NCI-H187 treated with DMSO at 0.1 percent for 48 hours (cell line): Measurements from ENCODE around the gene RNU1-3.
A peak's percentile ranks its signal among the peaks of the same experiment; 100 is the strongest.
"Not testable (repeated sequence)": the region's sequence is repeated elsewhere in the genome, so short reads cannot be mapped to it uniquely, and the experiment has no call there.

Experiments used
- DNase-seq: peaks from one replicate; lab custom pipeline; 2025; lab: John Stamatoyannopoulos, UW

RNU1-3 gene

DNA sequence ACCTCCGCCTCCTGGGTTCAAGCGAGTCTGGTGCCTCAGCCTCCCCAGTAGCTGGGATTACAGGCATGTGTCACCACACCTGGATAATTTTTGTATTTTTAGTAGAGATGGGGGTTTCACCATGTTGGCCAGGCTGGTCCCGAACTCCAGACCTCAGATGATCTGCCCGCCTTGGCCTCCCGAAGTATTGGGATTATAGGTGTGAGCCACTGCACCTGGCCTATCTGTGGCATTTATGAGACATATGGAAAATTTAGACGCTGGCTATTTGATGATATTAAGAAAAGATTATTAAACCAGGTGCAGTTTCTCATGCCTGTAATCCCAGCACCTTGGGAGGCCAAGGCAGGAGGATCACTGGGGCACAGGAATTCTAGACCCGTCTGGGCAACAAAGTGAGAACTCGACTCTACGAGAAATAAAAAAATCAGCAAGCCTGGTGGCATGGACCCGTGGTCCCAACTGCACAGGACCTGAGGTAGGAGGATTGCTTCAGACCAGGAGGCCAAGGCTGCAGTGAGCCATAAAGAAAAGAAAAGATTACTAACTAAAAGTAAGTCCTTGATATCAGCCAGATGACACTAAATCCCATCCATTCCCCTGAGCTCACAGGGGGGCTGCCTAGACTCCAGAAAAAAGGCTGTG, 30.1 kb downstream of the RNU1-3 start:
- not testable (repeated sequence) for DNase-seq

DNA sequence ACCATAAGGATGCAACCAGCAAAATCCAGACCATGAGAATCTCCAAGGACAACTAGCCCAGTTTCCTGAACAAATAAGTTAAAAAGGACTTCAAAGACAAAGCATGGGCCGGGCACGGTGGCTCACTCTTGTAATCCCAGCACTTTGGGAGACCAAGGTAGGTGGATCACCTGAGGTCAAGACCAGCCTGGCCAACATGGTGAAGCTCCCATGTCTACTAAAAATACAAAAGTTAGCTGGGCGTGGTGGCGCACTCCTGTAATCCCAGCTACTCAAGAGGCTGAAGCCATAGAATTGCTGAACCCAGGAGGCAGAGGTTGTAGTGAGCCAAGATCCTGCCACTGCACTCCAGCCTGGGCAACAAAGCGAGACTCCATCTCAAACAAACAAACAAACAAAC, 30.8 kb downstream of the RNU1-3 start:
- DNase-seq, result not testable (repeated sequence)

DNA sequence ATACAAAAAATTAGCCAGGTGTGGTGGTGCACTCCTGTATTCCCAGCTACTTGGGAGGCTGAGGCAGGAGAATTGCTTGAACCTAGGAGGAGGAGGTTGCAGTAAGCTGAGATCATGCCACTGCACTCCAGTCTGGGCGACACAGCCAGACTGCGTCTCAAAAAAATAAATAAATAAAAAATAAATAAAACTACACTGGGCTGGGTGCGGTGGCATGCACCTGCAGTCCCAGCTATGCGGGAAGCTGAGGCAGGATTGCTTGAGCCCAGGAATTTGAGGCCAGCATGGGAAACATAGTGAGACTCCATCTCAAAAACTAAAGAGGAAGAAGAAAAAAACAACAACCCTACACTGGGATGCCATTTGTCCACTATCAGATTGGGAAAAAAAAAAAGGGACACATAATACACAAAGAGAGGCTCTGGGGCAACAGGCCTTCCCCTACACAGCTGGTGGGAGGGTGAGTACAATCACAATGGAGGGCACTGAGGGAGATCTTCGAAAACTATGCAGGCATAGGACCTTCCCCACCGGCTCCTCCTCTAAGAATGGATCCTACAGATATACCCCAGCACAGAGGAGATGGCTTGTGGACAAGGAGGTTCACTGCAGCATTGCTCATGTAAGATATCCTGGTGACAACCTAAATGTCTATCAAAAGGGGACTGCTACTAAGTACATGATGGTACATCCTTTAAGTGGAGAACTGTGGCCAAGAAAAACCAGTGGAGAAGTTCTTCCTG, 33.0 kb downstream of the RNU1-3 start:
- DNase-seq, result not testable (repeated sequence)

DNA sequence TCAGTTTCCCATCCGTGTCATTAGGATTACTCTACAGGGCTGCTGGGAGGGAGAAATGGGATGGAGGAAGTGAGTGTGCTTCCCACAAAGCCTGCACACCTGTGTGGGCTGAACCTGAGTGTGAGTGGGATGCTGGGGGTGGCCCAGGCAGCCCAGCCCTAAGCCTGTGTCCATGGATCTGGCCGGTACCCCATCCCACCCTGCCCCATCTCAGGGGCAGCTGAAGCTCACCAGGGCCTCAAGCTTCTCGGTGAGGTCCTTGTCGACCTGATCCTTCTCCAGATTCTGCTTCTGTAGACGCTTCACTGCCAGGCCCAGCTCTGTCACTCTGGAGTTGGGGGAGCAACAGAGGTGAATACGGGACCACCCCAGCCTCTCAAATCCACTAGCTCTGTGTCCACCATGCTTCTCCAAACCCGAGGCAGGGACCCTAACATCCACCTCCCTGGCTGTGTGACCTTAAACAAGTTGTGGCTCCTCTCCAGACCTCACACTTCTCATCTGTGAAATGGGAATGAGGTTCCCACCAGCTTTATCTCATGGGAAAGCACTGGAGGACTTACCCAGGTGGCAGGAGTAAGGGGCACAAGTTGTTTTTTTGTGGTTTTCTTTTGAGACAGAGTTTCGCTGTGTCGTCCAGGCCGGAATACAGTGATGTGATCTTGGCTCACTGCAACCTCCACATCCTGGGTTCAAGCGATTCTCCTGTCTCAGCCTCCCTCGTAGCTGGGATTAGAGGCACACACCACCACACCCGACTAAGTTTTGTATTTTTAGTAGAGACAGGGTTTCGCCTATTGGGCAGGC, 34.5 kb downstream of the RNU1-3 start:
- DNase-seq, result not testable (repeated sequence)

DNA sequence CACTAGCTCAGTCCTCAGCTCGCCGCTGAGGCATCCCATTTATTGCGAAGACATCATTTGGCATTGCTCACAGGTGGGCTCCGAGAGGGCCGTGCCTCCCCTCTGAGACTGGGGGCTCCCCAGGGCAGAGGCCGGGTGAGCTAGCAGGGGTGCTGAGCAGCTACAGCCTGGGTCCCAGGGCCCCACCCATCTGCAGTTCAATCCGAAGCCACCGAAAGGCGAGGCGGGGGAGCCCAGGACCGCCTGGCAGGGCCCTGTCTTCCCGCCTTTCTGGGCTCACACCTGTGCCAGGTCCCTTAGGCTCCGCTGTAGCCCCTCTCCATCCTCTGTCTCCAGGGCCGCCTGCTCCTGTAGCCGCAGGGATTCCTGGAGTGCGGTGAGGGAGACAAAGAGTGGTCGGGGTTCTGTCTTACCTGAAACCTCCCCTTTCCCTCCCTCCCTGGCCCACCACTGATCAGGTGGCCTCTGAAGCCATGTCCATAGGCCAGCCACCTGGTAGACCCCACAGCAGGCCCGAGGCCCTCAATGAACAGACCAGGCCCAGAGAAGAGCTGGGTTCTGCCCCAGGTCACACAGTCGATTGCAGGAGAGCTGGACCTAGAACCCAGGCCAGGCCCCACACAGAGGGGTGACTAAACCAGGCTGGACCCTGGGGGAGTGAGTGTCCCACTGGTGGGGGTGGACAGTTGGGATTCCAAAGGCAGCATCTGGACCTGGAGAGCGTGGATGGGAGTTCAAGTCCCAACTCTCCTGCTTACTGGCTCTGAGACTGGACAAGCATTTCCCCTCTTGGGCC, 35.3 kb downstream of the RNU1-3 start:
- DNase-seq, result no peak

DNA sequence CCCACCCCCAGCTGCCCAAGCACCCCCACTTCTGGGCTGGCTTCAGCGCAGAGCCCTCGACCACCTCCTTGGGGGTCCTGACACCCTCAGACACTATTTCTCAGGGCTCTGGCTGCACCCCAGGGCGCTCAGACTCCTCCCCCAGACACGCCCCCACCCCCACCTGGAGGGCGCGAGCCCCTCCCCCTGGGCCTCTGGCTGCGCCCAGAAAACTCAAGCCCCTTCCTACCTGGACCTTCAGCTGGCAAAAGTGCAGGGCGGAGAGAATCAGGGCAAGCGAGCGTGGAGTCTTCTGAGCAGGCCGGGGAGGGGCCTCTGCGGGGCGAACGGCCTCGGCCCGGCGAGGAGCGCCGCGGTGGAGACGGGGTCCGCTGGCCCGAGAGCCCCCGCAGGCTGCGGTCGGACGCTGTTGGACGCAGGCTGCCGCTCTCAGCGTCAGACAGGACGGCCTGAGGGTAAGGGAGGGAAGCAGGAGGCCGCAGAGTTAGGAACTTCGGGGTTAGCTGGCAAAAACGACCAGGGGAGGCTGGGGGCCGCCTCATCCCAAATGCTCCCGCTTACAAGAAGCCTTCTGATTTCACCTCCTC, 36.0 kb downstream of the RNU1-3 start:
- no peak for DNase-seq

DNA sequence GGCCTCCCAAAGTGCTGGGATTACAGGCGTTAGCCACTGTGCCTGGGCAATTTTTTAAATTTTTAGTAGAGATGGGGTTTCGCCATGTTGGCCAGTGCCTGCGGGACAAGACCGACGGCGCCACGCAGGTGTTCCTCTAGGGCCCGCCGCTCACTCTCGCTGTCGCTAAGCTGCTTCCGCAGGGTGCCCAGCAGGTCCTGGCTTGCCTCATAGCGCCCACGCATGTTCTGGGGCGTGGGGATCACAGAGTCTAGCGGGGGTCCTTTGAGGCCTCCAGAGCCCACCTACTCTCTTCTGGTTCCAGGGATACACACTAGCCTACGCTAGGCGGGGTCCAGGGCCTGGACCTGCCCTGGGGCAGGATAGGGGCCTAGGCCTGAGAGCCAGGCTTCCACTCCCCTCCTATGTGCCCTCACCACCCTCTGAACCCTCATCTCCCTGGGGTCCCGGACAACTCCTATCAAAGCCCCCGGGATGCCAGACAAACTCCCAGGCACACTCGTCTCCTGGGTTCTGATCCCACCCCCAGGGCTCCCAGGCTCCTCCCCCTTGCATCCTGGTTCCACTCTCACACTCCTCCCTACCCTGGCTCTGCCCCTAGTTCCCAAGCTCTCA, 36.7 kb downstream of the RNU1-3 start:
- not testable (repeated sequence) for DNase-seq

DNA sequence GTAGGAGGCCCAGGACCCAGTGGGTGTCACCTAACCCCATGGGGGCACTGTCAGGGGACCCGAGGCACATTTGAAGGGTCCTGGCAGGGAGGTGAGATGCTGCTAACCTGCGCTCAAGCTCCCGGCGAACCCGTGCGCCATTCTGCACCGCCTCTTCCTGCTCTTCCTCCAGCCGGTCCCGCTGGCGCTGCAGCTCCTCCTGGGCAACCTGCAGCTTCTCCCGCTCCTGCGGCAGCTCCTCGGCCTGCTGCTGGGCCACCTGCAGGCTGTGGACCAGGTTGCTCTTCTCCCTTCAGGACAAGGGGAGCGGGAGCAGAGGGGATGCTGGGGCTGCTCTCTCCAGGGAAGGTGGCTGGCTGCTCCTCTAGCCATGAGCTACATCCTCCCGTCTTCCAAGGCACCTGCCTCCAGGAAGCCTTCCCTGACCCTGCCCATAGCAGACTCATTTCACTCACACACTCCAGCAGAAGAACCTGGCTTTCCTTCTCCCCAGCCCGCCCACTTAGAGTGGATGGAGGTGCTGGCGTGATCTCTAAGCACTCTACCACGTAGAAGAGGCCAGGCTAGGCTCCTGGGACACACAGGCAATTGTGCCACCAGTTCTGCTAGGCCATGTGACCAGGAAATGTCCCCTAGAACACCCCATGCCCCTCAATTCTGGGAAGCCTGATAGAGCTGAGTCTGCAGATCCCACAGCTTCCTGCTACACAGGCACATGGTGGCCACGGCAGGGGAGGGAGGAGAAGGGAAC, 38.2 kb downstream of the RNU1-3 start:
- DNase-seq, result no peak

DNA sequence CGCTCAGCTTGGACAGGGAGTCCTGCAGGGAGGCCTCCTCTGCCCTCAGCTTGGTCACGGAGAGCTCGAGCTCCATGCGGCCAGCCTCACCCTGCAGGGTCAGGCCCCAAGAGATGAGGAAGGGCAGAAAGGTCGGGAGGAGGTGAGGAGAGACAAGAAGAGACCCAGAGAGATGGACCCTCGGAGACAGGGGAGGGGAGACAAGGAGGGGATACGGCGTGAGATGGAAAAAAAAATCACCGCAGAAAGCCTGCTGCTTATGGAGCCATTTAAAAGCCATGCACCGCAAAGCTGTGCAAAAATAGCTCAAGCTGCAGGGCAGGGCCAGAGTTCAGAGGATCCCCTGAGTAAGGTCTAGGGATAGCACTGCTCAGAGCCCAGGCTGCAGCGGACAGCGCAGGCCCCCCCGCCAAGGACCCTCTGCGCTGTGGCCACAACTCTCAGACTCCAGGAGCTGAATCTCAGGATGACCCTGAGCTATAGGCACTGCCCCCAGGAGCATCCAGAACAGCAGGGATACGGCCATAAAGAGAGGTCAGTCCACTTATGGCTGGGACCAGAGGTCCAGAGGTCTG, 40.3 kb downstream of the RNU1-3 start:
- not testable (repeated sequence) for DNase-seq

DNA sequence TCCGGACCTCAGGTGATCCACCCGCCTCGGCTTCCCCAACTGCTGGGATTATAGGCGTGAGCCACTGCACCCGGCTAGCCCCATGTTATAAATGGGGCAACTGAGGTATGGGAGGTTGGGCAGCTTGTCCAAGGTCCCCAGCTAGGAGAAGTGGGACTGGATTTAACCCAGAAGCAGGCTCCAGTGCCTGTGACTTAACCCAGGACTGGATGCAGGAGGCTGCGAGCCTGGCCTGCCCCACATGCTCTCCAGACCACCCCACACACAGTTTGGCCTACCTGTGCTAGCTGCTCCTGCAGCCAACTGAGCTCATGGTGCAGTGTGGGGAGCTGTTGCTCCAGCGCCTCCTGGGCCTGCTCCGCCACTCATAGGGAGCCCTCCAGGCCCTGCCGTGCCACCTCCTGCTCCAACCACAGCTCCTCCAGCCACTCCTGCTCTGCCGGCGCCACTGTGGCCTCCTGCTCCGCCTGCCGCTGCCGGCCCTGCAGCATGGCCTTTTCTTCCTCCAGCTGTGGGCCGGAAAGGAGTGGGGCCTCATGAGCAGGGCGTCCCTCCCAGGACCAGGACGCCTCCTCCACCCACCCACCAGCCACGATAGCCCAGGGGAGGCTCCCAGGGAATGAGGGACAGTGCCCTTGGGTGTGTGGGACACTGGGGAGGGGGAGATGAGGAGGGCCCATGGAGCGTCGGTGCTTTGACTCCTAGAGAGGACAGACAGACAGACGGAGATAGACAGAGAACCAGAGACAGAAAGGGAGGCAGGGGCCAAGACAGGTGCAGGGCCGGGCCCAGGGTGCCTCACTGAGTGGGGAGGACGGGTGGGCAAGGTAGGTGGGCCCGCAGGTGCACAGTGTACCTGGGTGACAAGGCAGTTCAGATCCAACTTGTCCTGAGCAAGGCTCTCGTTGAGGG, 41.0 kb downstream of the RNU1-3 start:
- DNase-seq, result no peak

DNA sequence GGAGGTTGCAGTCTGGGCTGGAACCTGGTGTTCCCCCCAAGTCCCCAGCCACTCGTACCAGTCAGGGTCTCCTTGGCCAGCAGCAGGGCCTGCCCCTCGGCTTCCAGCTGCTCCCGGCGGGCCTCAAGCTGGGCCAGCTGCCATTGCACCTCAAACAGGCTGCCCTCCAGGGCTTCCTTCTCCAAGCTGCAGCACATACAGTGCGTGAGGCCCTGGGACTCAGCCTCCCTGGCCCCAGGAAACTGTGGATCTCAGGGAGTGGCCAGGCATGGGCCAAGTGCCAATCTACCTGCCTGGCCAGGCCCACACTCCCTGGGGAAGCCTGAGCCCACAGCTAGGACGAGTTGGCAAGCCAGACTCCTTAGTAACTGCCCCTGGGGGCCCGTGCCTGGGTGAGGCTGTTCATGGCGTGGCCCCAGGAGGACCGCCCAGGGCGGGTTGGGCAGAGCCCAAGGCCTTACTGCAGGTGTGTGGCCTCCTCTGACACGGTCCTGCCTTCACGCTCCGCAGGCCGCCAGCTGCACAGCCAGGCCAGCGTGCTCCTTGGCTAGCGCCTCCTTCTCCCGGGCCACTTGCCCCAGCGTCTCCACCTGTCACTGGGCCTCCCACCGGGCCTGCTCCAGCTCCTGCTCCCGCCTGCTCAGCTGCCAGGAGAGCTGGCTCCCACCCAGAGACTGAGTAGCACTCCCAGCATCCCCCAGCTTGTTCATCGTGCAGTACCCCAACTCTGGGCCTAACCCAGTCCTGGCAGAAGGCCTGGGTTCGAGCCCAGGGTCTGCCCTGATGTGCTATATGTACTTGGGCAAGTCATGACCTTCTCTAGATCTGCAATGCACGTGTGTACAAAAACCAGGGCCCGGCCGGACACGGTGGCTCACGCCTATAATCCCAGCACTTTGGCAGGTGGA, 42.7 kb downstream of the RNU1-3 start:
- peak; percentile 90 for DNase-seq

DNA sequence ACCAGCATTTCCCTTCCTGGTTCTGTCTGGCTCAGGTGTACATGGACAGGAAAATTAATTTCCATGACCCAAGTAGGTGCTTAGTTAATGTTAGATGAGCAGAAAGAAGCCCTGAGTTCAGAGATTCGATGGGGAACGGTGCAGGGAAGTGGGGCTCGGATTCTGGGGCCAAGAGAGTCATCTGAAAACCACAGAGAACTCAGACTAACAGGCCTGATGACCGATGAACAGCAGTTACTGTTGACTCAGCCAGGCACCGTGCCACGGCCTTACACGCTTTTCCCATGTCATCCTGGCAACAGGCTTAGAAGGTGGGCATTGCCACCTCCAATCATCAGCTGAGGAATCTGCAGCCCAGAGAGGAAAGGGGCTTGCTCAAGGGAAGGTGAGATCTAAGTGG, 43.4 kb downstream of the RNU1-3 start:
- DNase-seq, result not testable (repeated sequence)

DNA sequence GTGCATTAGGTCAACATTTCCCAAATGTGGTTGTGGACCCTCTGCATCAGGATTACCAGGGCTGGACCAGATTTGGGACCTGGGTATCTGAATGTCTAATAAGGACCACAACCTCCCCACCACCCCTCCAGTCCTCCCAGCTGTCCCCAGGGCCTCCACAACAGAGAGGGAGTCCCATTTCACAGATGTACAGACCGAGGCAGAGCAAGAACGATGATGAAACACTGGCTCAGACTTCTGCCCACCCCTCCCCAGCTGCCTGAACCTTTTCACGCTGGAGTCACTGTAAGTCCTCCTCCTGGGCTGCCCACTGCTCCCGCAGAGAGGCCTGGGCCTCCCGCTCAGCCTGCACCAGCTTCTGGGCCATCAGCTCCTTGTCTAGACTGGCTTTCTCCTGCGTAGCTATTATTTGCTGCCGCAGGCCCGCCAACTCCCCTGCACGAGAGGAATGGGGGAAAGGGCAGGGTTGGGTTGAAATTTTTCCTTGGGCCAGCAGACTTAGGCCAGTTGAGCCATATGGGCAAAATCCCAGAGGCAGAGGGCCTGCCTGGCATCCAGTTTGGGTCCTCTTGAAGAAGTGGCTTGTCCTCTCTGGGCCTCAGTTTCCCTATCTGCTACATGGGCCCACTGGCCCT, 45.0 kb downstream of the RNU1-3 start:
- DNase-seq, result not testable (repeated sequence)

DNA sequence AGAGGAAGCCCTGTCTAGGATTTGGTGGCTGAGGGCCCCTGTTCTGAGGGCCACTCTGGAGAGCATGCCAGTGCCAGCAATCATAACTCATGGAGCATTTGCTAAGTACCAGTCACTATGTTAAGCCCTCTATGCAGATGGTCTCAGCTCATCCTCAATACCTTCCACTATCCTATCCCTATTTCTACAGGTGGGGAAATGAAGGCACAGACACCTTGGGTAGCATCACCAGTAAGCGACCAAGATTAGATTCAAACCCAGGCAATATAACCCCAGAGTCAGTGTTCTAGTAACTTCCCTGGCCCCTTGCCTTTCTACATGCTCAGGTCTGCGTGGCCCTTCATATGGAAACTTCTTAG, 45.5 kb downstream of the RNU1-3 start:
- DNase-seq, result no peak

DNA sequence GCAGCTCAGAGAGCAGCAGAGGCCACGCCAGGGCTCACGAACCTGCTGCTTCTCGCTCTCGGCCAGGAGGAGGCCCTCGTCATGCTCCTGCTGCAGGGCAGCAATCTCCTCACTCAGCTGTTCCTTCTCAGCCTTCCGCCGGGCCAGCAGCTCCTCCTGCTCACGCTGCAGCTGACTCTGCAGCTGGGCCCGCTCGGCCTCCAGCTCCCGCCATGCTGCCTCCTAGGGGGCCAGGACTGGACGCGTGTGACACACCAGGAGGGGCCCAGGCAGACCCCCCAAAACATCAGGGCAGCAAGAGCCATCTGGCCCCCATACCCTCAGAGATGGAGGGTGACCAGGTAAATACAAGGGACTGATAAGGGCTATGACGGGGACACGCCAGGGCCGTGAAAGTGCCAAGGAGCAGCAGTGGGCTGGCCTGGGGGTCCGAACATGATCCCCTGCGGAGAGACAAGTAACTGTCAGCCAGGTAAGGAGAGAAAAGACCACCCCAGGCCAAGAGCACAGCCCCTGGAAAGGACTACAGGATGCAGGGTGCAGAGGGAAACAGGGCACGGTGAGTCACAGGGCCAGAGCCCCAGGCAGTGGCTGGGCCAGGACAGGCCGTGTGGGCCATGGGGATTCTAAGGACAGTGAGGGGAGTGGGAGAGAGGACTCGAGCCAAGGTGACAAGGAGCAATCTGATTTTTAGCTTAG, 46.8 kb downstream of the RNU1-3 start:
- DNase-seq, result not testable (repeated sequence)

DNA sequence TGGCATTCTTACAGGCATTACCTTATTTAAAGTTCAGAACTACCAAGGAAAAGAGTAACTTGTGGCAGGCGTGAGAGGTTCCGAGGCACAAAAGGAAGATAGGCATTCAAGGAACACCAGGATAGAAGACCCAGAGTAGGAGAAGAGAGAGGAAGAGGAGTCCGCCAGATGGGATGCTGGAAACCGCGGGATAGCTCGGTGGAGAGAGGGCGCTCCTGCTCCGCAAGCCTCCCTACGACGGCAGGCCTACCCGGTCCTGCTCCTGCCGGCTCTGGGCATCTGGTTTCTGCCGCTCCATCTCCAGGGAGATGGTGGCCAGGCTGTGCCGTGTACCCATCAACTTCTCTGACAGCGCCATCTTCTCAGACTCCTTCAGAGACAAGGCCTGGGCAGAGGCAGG, 48.0 kb downstream of the RNU1-3 start:
- DNase-seq, result no peak
